Endodermal cell (in vitro differentiated cells): ENCODE results near the gene LSM3. TPM values are rescaled to one million over a fixed set of nuclear protein-coding genes. Genes with fewer than 3 reads are reported as not detected.

Experiments
- DNase-seq: peaks from one replicate; pipeline ENCODE4 v3.0.0-alpha.2; 2017
- H3K27ac ChIP-seq: 2 replicates; pipeline ENCODE4 v1.5.1; 2013; ENCODE audit warnings: mild to moderate bottlenecking, low read depth, low read length, moderate library complexity
- H3K27me3 ChIP-seq: 2 replicates; pipeline ENCODE4 v1.6.1; 2013; ENCODE audit warnings: mild to moderate bottlenecking, low read length, moderate library complexity; ENCODE audit not compliant: insufficient read depth, control insufficient read depth, poor library complexity, severe bottlenecking
- H3K36me3 ChIP-seq: 2 replicates; pipeline ENCODE4 v1.7.0; 2013; ENCODE audit warnings: mild to moderate bottlenecking, low read length, moderate library complexity; ENCODE audit not compliant: control insufficient read depth, insufficient read depth
- H3K4me1 ChIP-seq: one replicate; pipeline ENCODE4 v1.7.0; 2013; ENCODE audit warnings: low read length; ENCODE audit not compliant: control insufficient read depth, insufficient read depth
- H3K4me3 ChIP-seq: 2 replicates; pipeline ENCODE4 v1.5.1; 2013; ENCODE audit warnings: mild to moderate bottlenecking, low read length, moderate library complexity
- H3K9ac ChIP-seq: 2 replicates; pipeline ENCODE4 v1.6.1; 2013; ENCODE audit warnings: mild to moderate bottlenecking, low read length, moderate library complexity; ENCODE audit not compliant: poor library complexity, severe bottlenecking; ENCODE audit errors: extremely low read depth
- H3K9me3 ChIP-seq: 2 replicates; pipeline ENCODE4 v1.6.1; 2013; ENCODE audit warnings: mild to moderate bottlenecking, low read length, moderate library complexity; ENCODE audit not compliant: control insufficient read depth
- H3K27ac Mint-ChIP-seq: 2 replicates; pipeline ENCODE4 v1.8.0; 2020; ENCODE audit warnings: mixed read lengths
- H3K27me3 Mint-ChIP-seq: 2 replicates; pipeline ENCODE4 v1.8.0; 2021; ENCODE audit warnings: mild to moderate bottlenecking, mixed read lengths; ENCODE audit not compliant: insufficient read depth
- H3K36me3 Mint-ChIP-seq: 2 replicates; pipeline ENCODE4 v1.8.0; 2020; ENCODE audit warnings: low read depth, mixed read lengths
- H3K4me1 Mint-ChIP-seq: 2 replicates; pipeline ENCODE4 v1.8.0; 2020; ENCODE audit warnings: mixed read lengths
- H3K4me3 Mint-ChIP-seq: 2 replicates; pipeline ENCODE4 v1.8.0; 2020; ENCODE audit warnings: mild to moderate bottlenecking, moderate library complexity, mixed read lengths
- H3K9me3 Mint-ChIP-seq: 2 replicates; pipeline ENCODE4 v1.8.0; 2020; ENCODE audit warnings: mild to moderate bottlenecking, mixed read lengths
- CTCF ChIP-seq: fragments of 200-600 bp; sonication (generic); conservative IDR thresholded peaks from 2 replicates; pipeline ENCODE4 v1.5.0; 2021; ENCODE audit warnings: antibody characterized with exemption, mild to moderate bottlenecking
- WGBS, 2 experiments: methylation state at CpG; one replicate each; pipeline versions ENCODE4 v1.1.5 to v1.1.7; 2013; ENCODE audit warnings: missing lambda C conversion rate in 2 of 2, mixed read lengths in 1 of 2; ENCODE audit not compliant: insufficient coverage in 1 of 2, insufficient read length in 1 of 2; 5-methylcytosine and 5-hydroxymethylcytosine counted together
- total RNA-seq, 2 donors: library from RNA; stranded (reverse); fragmentation: NEBNext Ultra II Directional in 1 of 2; extraction: Animal tissue kit (Norgen Biotek cat#: 25700) in 1 of 2; gene quantifications; 2 replicates in 1 of 2; 3 replicates in 1 of 2; pipeline ENCODE4 v1.2.1, GENCODE V29; 2021

Gene LSM3
- total RNA-seq, 2 donors from 2014 or later: 18.1 to 19.7 TPM

DNA sequence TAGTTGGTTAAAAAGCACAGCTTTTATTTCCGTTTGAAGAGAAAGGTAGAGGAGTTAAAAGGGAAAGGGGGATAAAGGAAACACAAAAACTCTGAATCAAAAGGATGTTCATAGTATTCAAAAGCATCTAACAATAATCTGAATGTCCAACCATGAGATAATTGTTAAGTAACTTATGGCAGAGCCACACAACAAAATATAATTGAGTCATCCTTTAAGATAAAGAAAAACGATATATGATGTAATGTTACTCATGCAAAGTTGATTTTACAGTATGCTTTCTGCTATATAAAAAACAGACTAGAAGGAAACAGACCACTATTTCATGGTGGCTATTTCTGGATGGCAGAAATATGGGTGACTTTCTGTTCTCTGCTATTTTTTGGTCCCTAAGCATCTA lies 4.1 kb upstream of the LSM3 start:
- TF ChIP-seq CTCF: no peak
- WGBS, 2 experiments: 95% methylated on average over 2 of the region's 2 CpGs; no CpG with 5 or more reads in 1 of the 2 experiments
- peaks cover 20% of the 10 kb centered on the region for H3K36me3 ChIP-seq
- Mint-ChIP-seq H3K27ac (no peak overlapping the region), H3K27me3 (no peaks in the 10 kb centered on the region), H3K4me1 (peaks cover 38% of the 10 kb centered on the region), H3K9me3 (no peaks in the 10 kb centered on the region), H3K4me3 (no peak overlapping the region), H3K36me3 (peaks cover 25% of the 10 kb centered on the region)
- H3K4me1 ChIP-seq: no peaks in the 10 kb centered on the region
- no peak overlapping the region for H3K9ac ChIP-seq
- H3K4me3 ChIP-seq: no peak overlapping the region
- H3K27ac ChIP-seq: no peak overlapping the region
- H3K27me3 ChIP-seq: no peaks in the 10 kb centered on the region
- H3K9me3 ChIP-seq: no peaks in the 10 kb centered on the region
- no peak for DNase-seq

GRCh38 chr3:14175383-14176037 lies 3.1 kb upstream of the LSM3 start:
- H3K27ac ChIP-seq: no peak overlapping the region
- H3K9me3 Mint-ChIP-seq: no peaks in the 10 kb centered on the region
- TF ChIP-seq CTCF: no peak
- no peaks in the 10 kb centered on the region for H3K27me3 ChIP-seq
- no peak overlapping the region for H3K4me3 Mint-ChIP-seq
- H3K36me3 ChIP-seq: peaks cover 15% of the 10 kb centered on the region
- peaks cover 36% of the 10 kb centered on the region for H3K4me1 Mint-ChIP-seq
- no peak overlapping the region for H3K27ac Mint-ChIP-seq
- H3K36me3 Mint-ChIP-seq: peaks cover 20% of the 10 kb centered on the region
- no peaks in the 10 kb centered on the region for H3K27me3 Mint-ChIP-seq
- DNase-seq: no peak
- 70 to 79% methylated on average over 3 of the region's 3 CpGs for WGBS, 2 experiments
- H3K4me3 ChIP-seq: no peak overlapping the region
- H3K9me3 ChIP-seq: no peaks in the 10 kb centered on the region
- no peak overlapping the region for H3K9ac ChIP-seq
- H3K4me1 ChIP-seq: no peaks in the 10 kb centered on the region

- Histone ChIP-seq H3K27me3 (no peaks in the 10 kb centered on the region), H3K4me3 (peak overlapping the region; percentile 89), H3K9me3 (no peaks in the 10 kb centered on the region), H3K27ac (peak overlapping the region; percentile 83), H3K4me1 (no peaks in the 10 kb centered on the region), H3K36me3 (peaks cover 18% of the 10 kb centered on the region), H3K9ac (peak overlapping the region; percentile 86)
- peaks cover 35% of the 10 kb centered on the region for H3K4me1 Mint-ChIP-seq
- WGBS, 2 experiments: 12 to 13% methylated on average over 7 to 10 of the region's 10 CpGs
- H3K9me3 Mint-ChIP-seq: no peaks in the 10 kb centered on the region
- H3K27ac Mint-ChIP-seq: peak overlapping the region; percentile 74
- TF ChIP-seq CTCF: no peak
- H3K4me3 Mint-ChIP-seq: peak overlapping the region; percentile 98
- no peak for DNase-seq
- no peaks in the 10 kb centered on the region for H3K27me3 Mint-ChIP-seq
- H3K36me3 Mint-ChIP-seq: peaks cover 12% of the 10 kb centered on the region
Observed at GRCh38 chr3:14177580-14178246, 904 bp upstream of the LSM3 start.
